SU-DHL-6 (cell line): Measurements from ENCODE around the gene CADM1.

Source experiments
- H2AFZ ChIP-seq: fragments of 200-600 bp; sonication (generic); 2 replicates; pipeline ENCODE4 v1.6.1; 2014; ENCODE audit warnings: low read depth, mild to moderate bottlenecking, moderate library complexity, mixed read lengths, antibody characterized with exemption, low read length; ENCODE audit not compliant: severe bottlenecking
- H3F3A ChIP-seq: fragments of 200-600 bp; shearing (Covaris generic); 2 replicates; pipeline ENCODE4 v1.6.0; 2016; ENCODE audit warnings: antibody characterized with exemption, mild to moderate bottlenecking; ENCODE audit not compliant: insufficient read depth
- H3K27ac ChIP-seq: fragments of 200-600 bp; sonication (generic); 2 replicates; pipeline ENCODE4 v1.5.1; 2016; ENCODE audit warnings: low read depth, mild to moderate bottlenecking, low read length, moderate library complexity, mixed read lengths
- H3K27me3 ChIP-seq: fragments of 200-600 bp; sonication (generic), shearing (Covaris generic); 2 replicates; pipeline ENCODE4 v1.6.0; 2014; ENCODE audit warnings: mild to moderate bottlenecking, low read length
- H3K36me3 ChIP-seq: fragments of 200-600 bp; sonication (generic); 2 replicates; pipeline ENCODE4 v1.6.1; 2014; ENCODE audit warnings: mild to moderate bottlenecking, low read length, mixed read lengths
- H3K4me2 ChIP-seq: fragments of 300-600, 200-600 bp; shearing (Covaris generic), sonication (generic); 2 replicates; pipeline ENCODE4 v1.6.0; 2014; ENCODE audit warnings: low read length, low read depth, mild to moderate bottlenecking; ENCODE audit not compliant: poor library complexity, severe bottlenecking
- H3K4me3 ChIP-seq: fragments of 200-600 bp; sonication (generic); 2 replicates; pipeline ENCODE4 v1.5.1; 2014; ENCODE audit warnings: antibody characterized with exemption, low read length, mild to moderate bottlenecking, mixed read lengths; ENCODE audit not compliant: insufficient read depth, poor library complexity, severe bottlenecking
- H3K79me2 ChIP-seq: fragments of 200-600 bp; sonication (generic); 2 replicates; pipeline ENCODE4 v1.6.1; 2014; ENCODE audit warnings: mild to moderate bottlenecking, low read length, moderate library complexity; ENCODE audit not compliant: insufficient read depth
- H3K9ac ChIP-seq: fragments of 200-600 bp; sonication (generic); 2 replicates; pipeline ENCODE4 v1.7.0; 2014; ENCODE audit warnings: mild to moderate bottlenecking, low read length
- H3K9me2 ChIP-seq: fragments of 200-600 bp; sonication (generic); replicated peaks from 2 replicates; pipeline ENCODE4 v1.6.1; 2014; ENCODE audit warnings: low read length; ENCODE audit not compliant: insufficient read depth
- H3K9me3 ChIP-seq: fragments of 200-600 bp; sonication (generic); 2 replicates; pipeline ENCODE4 v1.6.1; 2014; ENCODE audit warnings: low read length, mixed read lengths; ENCODE audit not compliant: insufficient read depth
- H4K20me1 ChIP-seq: fragments of 200-600 bp; sonication (generic); 2 replicates; pipeline ENCODE4 v1.6.1; 2014; ENCODE audit warnings: low read depth, mild to moderate bottlenecking, antibody characterized with exemption, low read length, moderate library complexity, mixed read lengths
- EZH2phosphoT487 ChIP-seq: fragments of 200-600 bp; sonication (generic), shearing (Covaris generic); conservative IDR thresholded peaks from 2 replicates; pipeline ENCODE4 v1.6.1; 2018; ENCODE audit warnings: mild to moderate bottlenecking, antibody characterized with exemption, low read length, moderate library complexity, mixed read lengths
- TF ChIP-seq, protein P1 (sequence below): fragments of 200-600 bp; sonication (generic); IDR thresholded peaks from one replicate; pipeline ENCODE4 v1.5.1; 2017; ENCODE audit warnings: antibody characterized with exemption, mild to moderate bottlenecking, low read length, moderate library complexity; ENCODE audit not compliant: insufficient read depth, poor library complexity, severe bottlenecking

CADM1 gene

GRCh38 chr11:115325523-115325922, 178.7 kb downstream of the CADM1 start:
- no peaks in the 10 kb centered on the region for H3K79me2 ChIP-seq
- H3K9ac ChIP-seq: no peak overlapping the region
- H3K36me3 ChIP-seq: no peaks in the 10 kb centered on the region
- no peaks in the 10 kb centered on the region for H3F3A ChIP-seq
- no peak overlapping the region for H3K27ac ChIP-seq
- H3K4me2 ChIP-seq: no peak overlapping the region
- TF ChIP-seq EZH2phosphoT487: no peak
- no peaks in the 10 kb centered on the region for H3K9me2 ChIP-seq
- no peaks in the 10 kb centered on the region for H3K27me3 ChIP-seq
- H4K20me1 ChIP-seq: no peaks in the 10 kb centered on the region
- H2AFZ ChIP-seq: peak overlapping the region; percentile 24
- peaks cover 6% of the 10 kb centered on the region; the same call in 1 of the 2 replicates for H3K9me3 ChIP-seq
- no peak overlapping the region for H3K4me3 ChIP-seq

- H3K79me2 ChIP-seq: no peaks in the 10 kb centered on the region
- H3K27me3 ChIP-seq: no peaks in the 10 kb centered on the region
- H3F3A ChIP-seq: no peaks in the 10 kb centered on the region
- H3K9me2 ChIP-seq: no peaks in the 10 kb centered on the region
- peak overlapping the region; percentile 17 for H2AFZ ChIP-seq
- H3K4me3 ChIP-seq: no peak overlapping the region
- no peaks in the 10 kb centered on the region for H4K20me1 ChIP-seq
- no peak for TF ChIP-seq EZH2phosphoT487
- TF ChIP-seq, protein P1, sequence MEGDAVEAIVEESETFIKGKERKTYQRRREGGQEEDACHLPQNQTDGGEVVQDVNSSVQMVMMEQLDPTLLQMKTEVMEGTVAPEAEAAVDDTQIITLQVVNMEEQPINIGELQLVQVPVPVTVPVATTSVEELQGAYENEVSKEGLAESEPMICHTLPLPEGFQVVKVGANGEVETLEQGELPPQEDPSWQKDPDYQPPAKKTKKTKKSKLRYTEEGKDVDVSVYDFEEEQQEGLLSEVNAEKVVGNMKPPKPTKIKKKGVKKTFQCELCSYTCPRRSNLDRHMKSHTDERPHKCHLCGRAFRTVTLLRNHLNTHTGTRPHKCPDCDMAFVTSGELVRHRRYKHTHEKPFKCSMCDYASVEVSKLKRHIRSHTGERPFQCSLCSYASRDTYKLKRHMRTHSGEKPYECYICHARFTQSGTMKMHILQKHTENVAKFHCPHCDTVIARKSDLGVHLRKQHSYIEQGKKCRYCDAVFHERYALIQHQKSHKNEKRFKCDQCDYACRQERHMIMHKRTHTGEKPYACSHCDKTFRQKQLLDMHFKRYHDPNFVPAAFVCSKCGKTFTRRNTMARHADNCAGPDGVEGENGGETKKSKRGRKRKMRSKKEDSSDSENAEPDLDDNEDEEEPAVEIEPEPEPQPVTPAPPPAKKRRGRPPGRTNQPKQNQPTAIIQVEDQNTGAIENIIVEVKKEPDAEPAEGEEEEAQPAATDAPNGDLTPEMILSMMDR: peak; percentile 62
- peaks cover 4% of the 10 kb centered on the region; the same call in 1 of the 2 replicates for H3K9me3 ChIP-seq
- H3K27ac ChIP-seq: no peak overlapping the region
- H3K4me2 ChIP-seq: peak overlapping the region; percentile 11
- H3K36me3 ChIP-seq: no peaks in the 10 kb centered on the region
- H3K9ac ChIP-seq: no peak overlapping the region
Measured at GRCh38 chr11:115324581-115325432, 179.4 kb downstream of the CADM1 start.

GRCh38 chr11:115322553-115323203, 181.5 kb downstream of the CADM1 start:
- TF ChIP-seq, protein P1: no peak
- no peak for TF ChIP-seq EZH2phosphoT487
- no peak overlapping the region for H3K9ac ChIP-seq
- no peak overlapping the region for H3K4me2 ChIP-seq
- H3K27me3 ChIP-seq: no peaks in the 10 kb centered on the region
- no peaks in the 10 kb centered on the region for H3K36me3 ChIP-seq
- H3K27ac ChIP-seq: no peak overlapping the region
- H3K9me2 ChIP-seq: no peaks in the 10 kb centered on the region
- no peaks in the 10 kb centered on the region for H4K20me1 ChIP-seq
- no peaks in the 10 kb centered on the region for H3K79me2 ChIP-seq
- H3F3A ChIP-seq: no peaks in the 10 kb centered on the region
- H3K9me3 ChIP-seq: no peaks in the 10 kb centered on the region
- no peak overlapping the region for H2AFZ ChIP-seq
- H3K4me3 ChIP-seq: no peak overlapping the region
